GM21737 (cell line): Measurements from ENCODE around the gene NOL6.
A peak's percentile ranks its signal among the peaks of the same experiment; 100 is the strongest.
"Not testable (repeated sequence)": the region's sequence is repeated elsewhere in the genome, so short reads cannot be mapped to it uniquely, and the experiment has no call there.

Source experiments
- ATAC-seq: cut with Tn5 transposase; IDR thresholded peaks from one replicate; pipeline ENCODE4 v1.9.1; 2021; ENCODE audit warnings: mild to moderate bottlenecking, moderate library complexity; ENCODE audit not compliant: unreplicated experiment

NOL6 gene

GRCh38 chr9:33473643-33474352, at the start of gene NOL6:
Gene NOL6, minus strand, starts transcription at chr9:33473924. Its CDS starts 82 bp downstream, at chr9:33473842.
- peak; percentile 97 for ATAC-seq

- not testable (repeated sequence) for ATAC-seq
Measured at GRCh38 chr9:33521861-33522260, 48.1 kb upstream of the NOL6 start.

GRCh38 chr9:33517934-33518577, 44.3 kb upstream of the NOL6 start:
- not testable (repeated sequence) for ATAC-seq

- ATAC-seq = no peak
Measured at GRCh38 chr9:33517373-33517772, 43.6 kb upstream of the NOL6 start.

- ATAC-seq = not testable (repeated sequence)
Measured at GRCh38 chr9:33516397-33516796, 42.7 kb upstream of the NOL6 start.

- ATAC-seq = not testable (repeated sequence)
Measured at GRCh38 chr9:33515342-33515995, 41.7 kb upstream of the NOL6 start.

- ATAC-seq = not testable (repeated sequence)
Measured at GRCh38 chr9:33512535-33512934, 38.8 kb upstream of the NOL6 start.

GRCh38 chr9:33511184-33511517, 37.4 kb upstream of the NOL6 start:
- ATAC-seq = not testable (repeated sequence)

- ATAC-seq = no peak
Measured at GRCh38 chr9:33510262-33511183, 36.8 kb upstream of the NOL6 start.

- ATAC-seq = no peak
Measured at GRCh38 chr9:33506626-33507370, 33.1 kb upstream of the NOL6 start.

GRCh38 chr9:33498387-33498786, 24.7 kb upstream of the NOL6 start:
- ATAC-seq = no peak

- not testable (repeated sequence) for ATAC-seq
Measured at GRCh38 chr9:33493819-33494218, 20.1 kb upstream of the NOL6 start.

GRCh38 chr9:33489066-33489465, 15.3 kb upstream of the NOL6 start:
- no peak for ATAC-seq

GRCh38 chr9:33485312-33485711, 11.6 kb upstream of the NOL6 start:
- not testable (repeated sequence) for ATAC-seq

- ATAC-seq = no peak
Measured at GRCh38 chr9:33480976-33481375, 7.3 kb upstream of the NOL6 start.

- no peak for ATAC-seq
Measured at GRCh38 chr9:33480106-33480505, 6.4 kb upstream of the NOL6 start.

- no peak for ATAC-seq
Measured at GRCh38 chr9:33476503-33476902, 2.8 kb upstream of the NOL6 start.

- no peak for ATAC-seq
Measured at GRCh38 chr9:33475357-33475756, 1.6 kb upstream of the NOL6 start.

GRCh38 chr9:33472881-33473615, 676 bp downstream of the NOL6 start:
- ATAC-seq = no peak
